Calu3 (cell line): ENCODE measurements around the gene CEP41. TPM values are rescaled to one million over a fixed set of nuclear protein-coding genes. Genes with fewer than 3 reads are reported as not detected.

Source experiments
- BruUV-seq: library from RNA; stranded (reverse); fragments of 400-500 nt; replicated peaks from 2 replicates; lab custom pipeline; 2021; lab: Mats Ljungman, UMichigan
- CTCF ChIA-PET: fragments of 300-600 bp; sonication (Branson Sonifier 250); formaldehyde crosslinking; loops from one replicate; lab custom pipeline; 2022; ENCODE audit warnings: antibody characterized with exemption; lab: Charles Lee
- DNase-seq: peaks from one replicate; pipeline ENCODE4 v3.0.0; 2022
- H3K27ac Mint-ChIP-seq: one replicate; pipeline ENCODE4 v1.8.0; 2022; ENCODE audit warnings: mixed read lengths; ENCODE audit not compliant: unreplicated experiment
- H3K27me3 Mint-ChIP-seq: one replicate; pipeline ENCODE4 v1.8.0; 2022; ENCODE audit warnings: mixed read lengths; ENCODE audit not compliant: unreplicated experiment
- H3K36me3 Mint-ChIP-seq: one replicate; pipeline ENCODE4 v1.8.0; 2022; ENCODE audit warnings: mild to moderate bottlenecking, moderate library complexity, mixed read lengths; ENCODE audit not compliant: insufficient read depth, unreplicated experiment
- H3K4me1 Mint-ChIP-seq: one replicate; pipeline ENCODE4 v1.8.0; 2022; ENCODE audit warnings: mild to moderate bottlenecking, low read depth, mixed read lengths; ENCODE audit not compliant: unreplicated experiment
- H3K4me3 Mint-ChIP-seq: one replicate; pipeline ENCODE4 v1.8.0; 2022; ENCODE audit warnings: mild to moderate bottlenecking, low read depth, moderate library complexity, mixed read lengths; ENCODE audit not compliant: unreplicated experiment
- H3K9me3 Mint-ChIP-seq: one replicate; pipeline ENCODE4 v1.8.0; 2022; ENCODE audit warnings: low read depth, mixed read lengths; ENCODE audit not compliant: unreplicated experiment
- intact Hi-C: fragments of 100-400 bp; cut with micrococcal nuclease; formaldehyde crosslinking; loops from one replicate; pipeline ENCODE4 v1.10.0; 2022; ENCODE audit not compliant: unreplicated experiment
- total RNA-seq: library from RNA; stranded (reverse); gene quantifications from 2 replicates; pipeline ENCODE4 v1.2.3, GENCODE V29; 2022
- TF ChIP-seq, protein P1 (sequence below): fragments of 200-600 bp; IDR thresholded peaks from one replicate; pipeline ENCODE4 v1.8.0; 2022; ENCODE audit warnings: antibody characterized with exemption; ENCODE audit not compliant: unreplicated experiment

CEP41 gene
- total RNA-seq, 1 experiment from 2014 or later, result 21.6 TPM

DNA sequence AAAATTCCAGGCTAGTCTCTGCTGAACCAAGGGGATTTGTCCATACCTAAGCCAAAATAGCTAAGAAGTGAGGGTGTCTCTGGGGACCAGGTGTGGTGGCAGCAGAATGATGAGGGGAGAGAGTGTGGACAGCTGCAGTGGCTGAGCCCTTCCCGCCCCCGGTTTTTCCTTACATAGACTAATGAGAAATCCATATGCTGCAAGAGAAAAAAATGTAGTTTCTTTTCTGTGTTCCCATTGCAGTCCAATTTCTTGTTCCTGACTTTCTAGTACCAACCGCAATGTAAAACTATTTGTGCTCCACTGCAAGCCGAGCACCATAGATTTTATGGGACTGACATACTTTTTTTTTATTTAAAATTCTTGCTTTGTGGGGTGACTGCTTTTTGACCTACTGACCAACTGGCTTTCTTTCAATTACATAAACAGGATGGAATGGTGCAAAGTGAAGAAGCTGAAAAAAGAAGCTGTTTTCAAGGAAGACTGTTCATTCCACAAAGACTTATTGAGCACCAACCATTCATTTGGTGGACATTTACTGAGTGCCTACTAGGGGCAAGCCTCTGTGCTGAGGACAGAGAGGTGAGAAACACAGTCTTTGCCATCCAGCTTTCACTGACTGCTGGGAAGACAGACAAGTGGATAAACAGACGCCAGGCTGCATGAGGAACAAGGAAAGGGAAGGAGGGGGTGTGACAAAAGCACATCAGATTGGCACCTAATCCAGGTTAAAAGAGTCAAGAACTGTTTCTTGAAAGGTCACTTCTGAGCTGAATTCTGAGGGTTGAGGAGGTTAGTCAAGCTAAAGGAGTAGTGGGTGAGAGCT, 9.8 kb downstream of the CEP41 start:
- Mint-ChIP-seq H3K9me3 (no peaks in the 10 kb centered on the region), H3K27me3 (no peaks in the 10 kb centered on the region), H3K27ac (no peak overlapping the region), H3K36me3 (no peaks in the 10 kb centered on the region), H3K4me3 (no peak overlapping the region), H3K4me1 (no peaks in the 10 kb centered on the region)
- TF ChIP-seq, protein P1, sequence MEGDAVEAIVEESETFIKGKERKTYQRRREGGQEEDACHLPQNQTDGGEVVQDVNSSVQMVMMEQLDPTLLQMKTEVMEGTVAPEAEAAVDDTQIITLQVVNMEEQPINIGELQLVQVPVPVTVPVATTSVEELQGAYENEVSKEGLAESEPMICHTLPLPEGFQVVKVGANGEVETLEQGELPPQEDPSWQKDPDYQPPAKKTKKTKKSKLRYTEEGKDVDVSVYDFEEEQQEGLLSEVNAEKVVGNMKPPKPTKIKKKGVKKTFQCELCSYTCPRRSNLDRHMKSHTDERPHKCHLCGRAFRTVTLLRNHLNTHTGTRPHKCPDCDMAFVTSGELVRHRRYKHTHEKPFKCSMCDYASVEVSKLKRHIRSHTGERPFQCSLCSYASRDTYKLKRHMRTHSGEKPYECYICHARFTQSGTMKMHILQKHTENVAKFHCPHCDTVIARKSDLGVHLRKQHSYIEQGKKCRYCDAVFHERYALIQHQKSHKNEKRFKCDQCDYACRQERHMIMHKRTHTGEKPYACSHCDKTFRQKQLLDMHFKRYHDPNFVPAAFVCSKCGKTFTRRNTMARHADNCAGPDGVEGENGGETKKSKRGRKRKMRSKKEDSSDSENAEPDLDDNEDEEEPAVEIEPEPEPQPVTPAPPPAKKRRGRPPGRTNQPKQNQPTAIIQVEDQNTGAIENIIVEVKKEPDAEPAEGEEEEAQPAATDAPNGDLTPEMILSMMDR, result no peak
- BruUV-seq, result no TSS peak
- intact Hi-C loops, result no loop called here
- CTCF ChIA-PET, result interaction anchor here (0.6 kb wide), 1 partner anchor 217 kb away, joined by 5 read pairs; no protein-coding TSS in a partner anchor
- DNase-seq, result no peak

DNA sequence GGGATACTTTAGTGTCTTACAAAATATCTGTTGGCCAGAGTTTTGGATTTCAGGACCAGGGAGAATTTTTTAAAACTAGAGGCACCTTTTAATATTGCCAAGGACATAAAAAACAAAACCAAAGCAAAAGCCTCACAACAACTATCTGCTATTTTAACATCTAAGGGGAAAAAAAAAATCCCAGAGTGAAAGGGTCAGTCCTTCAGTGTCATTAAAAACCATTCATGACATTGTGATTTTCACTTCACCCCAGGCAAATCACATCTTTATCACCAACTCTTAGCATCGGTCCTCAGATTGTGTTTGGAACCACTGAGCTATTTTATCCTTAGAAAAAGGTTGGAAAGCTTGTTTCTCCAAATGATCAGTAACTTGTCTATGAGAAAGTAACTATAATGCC, 10.7 kb downstream of the CEP41 start:
- DNase-seq, result no peak
- no peak overlapping the region for H3K4me3 Mint-ChIP-seq
- H3K9me3 Mint-ChIP-seq, result no peaks in the 10 kb centered on the region
- TF ChIP-seq, protein P1, result no peak
- H3K36me3 Mint-ChIP-seq, result no peaks in the 10 kb centered on the region
- no TSS peak for BruUV-seq
- intact Hi-C loops, result no loop called here
- CTCF ChIA-PET, result no interaction called here
- no peaks in the 10 kb centered on the region for H3K4me1 Mint-ChIP-seq
- no peaks in the 10 kb centered on the region for H3K27me3 Mint-ChIP-seq
- H3K27ac Mint-ChIP-seq, result no peak overlapping the region

DNA sequence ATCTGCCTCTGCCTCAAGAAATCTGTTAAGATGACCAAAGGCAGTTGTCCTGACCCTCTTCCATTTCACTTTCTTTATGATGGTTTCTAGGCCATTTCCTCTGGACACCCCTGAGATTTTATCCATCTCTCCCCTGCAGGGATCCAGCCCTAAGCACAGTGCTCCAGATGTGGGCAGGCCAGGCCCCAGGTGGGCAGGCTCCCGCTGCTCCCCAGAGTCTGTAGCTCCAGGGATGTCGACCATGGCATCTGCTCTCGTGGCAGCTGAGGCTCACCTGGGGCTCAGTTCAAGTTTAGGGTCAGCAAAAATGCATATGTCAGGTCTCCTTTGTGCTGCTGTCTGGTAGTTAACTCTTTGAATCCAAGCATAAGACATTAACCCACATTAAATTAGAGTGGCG, 11.8 kb downstream of the CEP41 start:
- Mint-ChIP-seq H3K27ac (no peak overlapping the region), H3K36me3 (no peaks in the 10 kb centered on the region), H3K4me1 (no peaks in the 10 kb centered on the region), H3K4me3 (no peak overlapping the region), H3K9me3 (no peaks in the 10 kb centered on the region), H3K27me3 (no peaks in the 10 kb centered on the region)
- TF ChIP-seq, protein P1, result no peak
- no TSS peak for BruUV-seq
- DNase-seq, result no peak
- CTCF ChIA-PET, result interaction anchor here (0.6 kb wide), 1 partner anchor 24 kb away, joined by 8 read pairs; no protein-coding TSS in a partner anchor
- intact Hi-C loops, result no loop called here

DNA sequence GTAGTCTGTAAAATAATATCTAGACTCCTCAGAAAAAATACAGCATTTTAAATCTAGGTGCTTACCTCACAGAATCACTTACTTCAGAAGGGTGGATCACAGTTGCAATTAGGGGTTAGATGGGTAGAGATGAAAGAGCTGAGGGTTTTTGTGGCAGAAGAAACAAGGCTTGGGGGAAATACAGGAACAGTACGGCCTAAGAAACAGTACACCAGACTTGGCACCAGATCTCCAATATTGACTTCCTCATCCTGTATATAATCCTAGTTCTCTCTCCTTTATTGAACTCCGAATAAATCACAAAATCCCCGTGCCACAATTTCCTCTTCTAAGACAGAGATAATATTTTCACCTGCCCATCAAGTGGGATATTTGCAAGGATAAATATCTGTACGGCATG, 14.3 kb downstream of the CEP41 start:
- no peaks in the 10 kb centered on the region for H3K9me3 Mint-ChIP-seq
- intact Hi-C loops, result no loop called here
- H3K27me3 Mint-ChIP-seq, result no peaks in the 10 kb centered on the region
- H3K4me3 Mint-ChIP-seq, result no peak overlapping the region
- no peak overlapping the region for H3K27ac Mint-ChIP-seq
- no peak for DNase-seq
- no peaks in the 10 kb centered on the region for H3K36me3 Mint-ChIP-seq
- BruUV-seq, result no TSS peak
- TF ChIP-seq, protein P1, result no peak
- CTCF ChIA-PET, result no interaction called here
- H3K4me1 Mint-ChIP-seq, result no peaks in the 10 kb centered on the region
